Measurements from ENCODE around the gene KPNA3. TPM values are rescaled to one million over a fixed set of nuclear protein-coding genes. Genes with fewer than 3 reads are reported as not detected.

The KPNA3 gene
- total and polyA plus RNA-seq, 2 donors (not counting 3 experiments of a cell fraction or from before 2014, with no cell fraction given): 19.6 to 60.4 TPM

- Histone ChIP-seq H4K20me1 (replicated peaks; ENCODE audit: control insufficient read depth, extremely low read depth, insufficient read depth, low read length) (no peaks in the 10 kb centered on the region), H3K27me3 (ENCODE audit: control insufficient read depth in 2 of 2, insufficient read depth in 2 of 2, low read length in 2 of 2) (no peaks in the 10 kb centered on the region), H2AFZ (ENCODE audit: low read depth, low read length) (no peak overlapping the region), H3K79me2 (ENCODE audit: control insufficient read depth, insufficient read depth, low read length) (no peaks in the 10 kb centered on the region), H3K4me3 (replicated peaks in 1 of 3; ENCODE audit: insufficient read depth in 1 of 3, low read depth in 1 of 3, low read length in 3 of 3) (no peak overlapping the region), H3K9me1 (replicated peaks; ENCODE audit: control insufficient read depth, extremely low read depth, insufficient read depth, low read length) (no peaks in the 10 kb centered on the region), H3K9me3 (replicated peaks; ENCODE audit: control insufficient read depth, insufficient read depth, low read length) (no peaks in the 10 kb centered on the region), H3K4me1 (ENCODE audit: control insufficient read depth, extremely low read depth, insufficient read depth, low read length) (no peaks in the 10 kb centered on the region), H3K4me2 (ENCODE audit: insufficient read depth, low read length) (no peak overlapping the region), H3K36me3 (ENCODE audit: control insufficient read depth in 2 of 2, extremely low read depth in 1 of 2, insufficient read depth in 2 of 2, low read length in 2 of 2) (no peaks in the 10 kb centered on the region), H3K27ac (ENCODE audit: insufficient read depth, low read depth, low read length) (no peak overlapping the region), H3K9ac (replicated peaks; ENCODE audit: extremely low read depth, insufficient read depth, low read length) (no peak overlapping the region)
- BruUV-seq (replicated peaks): no TSS peak
- no peak for TF ChIP-seq MYC (IDR thresholded peaks at IDR 0.05; ENCODE audit: low read depth, low read length)
- no peak for TF ChIP-seq POLR2A (IDR thresholded peaks at IDR 0.05; ENCODE audit: low read depth, low read length)
- TF ChIP-seq FOS (IDR thresholded peaks at IDR 0.05; ENCODE audit: borderline replicate concordance, insufficient read depth, low read length): no peak
- TF ChIP-seq EZH2 (IDR thresholded peaks at IDR 0.05; ENCODE audit: borderline replicate concordance, low read depth, low read length, severe bottlenecking): no peak
- no peak for TF ChIP-seq JUN (IDR thresholded peaks at IDR 0.05; ENCODE audit: borderline replicate concordance, insufficient read depth, insufficient read length, low read depth)
- no peak for TF ChIP-seq MAX (IDR thresholded peaks at IDR 0.05; ENCODE audit: insufficient read depth, insufficient read length)
- TF ChIP-seq, protein P1, sequence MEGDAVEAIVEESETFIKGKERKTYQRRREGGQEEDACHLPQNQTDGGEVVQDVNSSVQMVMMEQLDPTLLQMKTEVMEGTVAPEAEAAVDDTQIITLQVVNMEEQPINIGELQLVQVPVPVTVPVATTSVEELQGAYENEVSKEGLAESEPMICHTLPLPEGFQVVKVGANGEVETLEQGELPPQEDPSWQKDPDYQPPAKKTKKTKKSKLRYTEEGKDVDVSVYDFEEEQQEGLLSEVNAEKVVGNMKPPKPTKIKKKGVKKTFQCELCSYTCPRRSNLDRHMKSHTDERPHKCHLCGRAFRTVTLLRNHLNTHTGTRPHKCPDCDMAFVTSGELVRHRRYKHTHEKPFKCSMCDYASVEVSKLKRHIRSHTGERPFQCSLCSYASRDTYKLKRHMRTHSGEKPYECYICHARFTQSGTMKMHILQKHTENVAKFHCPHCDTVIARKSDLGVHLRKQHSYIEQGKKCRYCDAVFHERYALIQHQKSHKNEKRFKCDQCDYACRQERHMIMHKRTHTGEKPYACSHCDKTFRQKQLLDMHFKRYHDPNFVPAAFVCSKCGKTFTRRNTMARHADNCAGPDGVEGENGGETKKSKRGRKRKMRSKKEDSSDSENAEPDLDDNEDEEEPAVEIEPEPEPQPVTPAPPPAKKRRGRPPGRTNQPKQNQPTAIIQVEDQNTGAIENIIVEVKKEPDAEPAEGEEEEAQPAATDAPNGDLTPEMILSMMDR (IDR thresholded peaks at IDR 0.05; ENCODE audit: extremely low read depth in 1 of 2, insufficient read depth in 1 of 2, low read depth in 1 of 2, low read length in 2 of 2): no peak
- no peak for TF ChIP-seq POLR2AphosphoS5 (IDR thresholded peaks at IDR 0.05; ENCODE audit: insufficient read depth, low read depth, low read length)
- no peak for TF ChIP-seq GATA2 (IDR thresholded peaks at IDR 0.05; ENCODE audit: insufficient read depth, insufficient read length, low read depth, low read length)
- DNase-seq (ENCODE audit: low read depth, low spot score): no peak
- CTCF ChIA-PET: no interaction called here
- FAIRE-seq: no peak
- intact Hi-C loops (cut with micrococcal nuclease) (no loop called here), dilution Hi-C loops (cut with MboI; ENCODE audit: extremely low pct_ligation_motif_present, low sequenced_read_pairs) (no loop called here)
- POLR2A ChIA-PET: no interaction called here
These were observed 47.8 kb upstream of the KPNA3 start for GRCh38 chr13:49840266-49840665.
